ENCODE measurements around the gene LTB4R2.
A peak's percentile ranks its signal among the peaks of the same experiment; 100 is the strongest.
"Not testable (repeated sequence)": the region's sequence is repeated elsewhere in the genome, so short reads cannot be mapped to it uniquely, and the experiment has no call there.

The LTB4R2 gene

DNA sequence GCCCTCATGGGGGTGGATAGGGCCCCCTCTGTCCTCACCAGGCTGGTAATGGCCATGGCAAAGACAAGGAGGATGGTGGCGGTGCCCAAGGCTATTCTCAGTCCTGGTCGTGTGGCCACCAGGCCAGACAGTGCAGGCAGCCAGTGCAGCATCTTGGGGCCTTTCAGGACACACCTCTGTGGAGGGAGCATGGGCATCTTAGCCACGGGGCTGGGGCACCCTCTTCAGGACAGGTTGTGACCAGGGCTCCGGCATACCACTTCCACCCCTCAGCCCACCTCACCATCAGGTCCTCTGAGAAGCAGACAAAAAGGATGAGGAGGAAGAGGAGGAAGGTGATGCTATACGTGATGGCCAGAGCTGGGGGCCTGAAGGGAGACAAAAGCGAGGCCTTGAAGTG lies 14.1 kb downstream of the LTB4R2 start:
- peaks cover 45 to 72% (median 57%) of the 10 kb centered on the region in 10 experiments for H3K4me1 ChIP-seq
- H3K27ac ChIP-seq: no peak overlapping the region
- TF ChIP-seq Cebpa-rat (IDR thresholded peaks at IDR 0.05): no peak
- no peaks in the 10 kb centered on the region for H4K20me1 ChIP-seq
- H3K4me2 ChIP-seq: peak overlapping the region in 3 of 11 experiments; percentile 80 to 91 (median 84); a peak in 1 of 22 replicates
- H3K9ac ChIP-seq: no peak overlapping the region
- H3K4me3 ChIP-seq: no peak overlapping the region
- no peaks in the 10 kb centered on the region for H3K27me3 ChIP-seq
- no peaks in the 10 kb centered on the region for H3K36me3 ChIP-seq
- no peaks in the 10 kb centered on the region for H3K9me3 ChIP-seq (replicated peaks in 1 of 11)

- Histone ChIP-seq H4K20me1 (no peaks in the 10 kb centered on the region), H3K9ac (no peak overlapping the region), H3K4me1 (peaks cover 54 to 81% (median 67%) of the 10 kb centered on the region in 10 experiments), H3K4me3 (no peak overlapping the region), H3K4me2 (peak overlapping the region; percentile 69 to 94 (median 91); a peak in 19 of 22 replicates), H3K27ac (peak overlapping the region in 1 of 11 experiments; percentile 43; a peak in 1 of 22 replicates), H3K27me3 (no peaks in the 10 kb centered on the region), H3K9me3 (replicated peaks in 1 of 11) (no peaks in the 10 kb centered on the region), H3K36me3 (no peaks in the 10 kb centered on the region)
- no peak for TF ChIP-seq Cebpa-rat (IDR thresholded peaks at IDR 0.05)
Measured at GRCh38 chr14:24325041-24325530, 15.1 kb downstream of the LTB4R2 start.

DNA sequence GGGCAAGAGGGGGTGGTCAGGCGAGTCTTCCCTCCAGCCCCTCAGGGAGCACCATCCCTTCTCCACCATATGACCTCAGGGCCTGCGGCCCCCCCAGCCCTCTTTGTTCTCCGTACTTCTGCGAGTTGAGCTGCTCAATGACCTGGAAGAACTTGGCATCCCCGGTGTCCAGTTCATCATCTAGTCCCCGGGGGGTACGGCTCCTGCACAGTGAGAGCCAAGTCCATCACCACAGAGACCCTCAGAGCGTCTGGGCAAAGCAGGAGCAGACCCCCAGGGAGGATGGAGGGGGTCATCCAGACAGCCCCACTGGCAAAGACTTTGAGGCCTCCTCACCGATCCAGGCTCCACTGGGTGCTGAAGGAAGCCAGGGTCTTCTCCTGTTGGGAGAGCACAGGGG lies 16.0 kb downstream of the LTB4R2 start:
- Histone ChIP-seq H3K27me3 (peaks cover 0 to 2% (median 0%) of the 10 kb centered on the region in 11 experiments; a peak in 3 of 22 replicates), H3K4me2 (peak overlapping the region; percentile 69 to 94 (median 91)), H3K4me3 (no peak overlapping the region), H3K4me1 (peaks cover 54 to 89% (median 69%) of the 10 kb centered on the region in 10 experiments), H3K9me3 (replicated peaks in 1 of 11) (no peaks in the 10 kb centered on the region), H4K20me1 (no peaks in the 10 kb centered on the region), H3K36me3 (no peaks in the 10 kb centered on the region), H3K27ac (peak overlapping the region in 6 of 11 experiments; percentile 26 to 43 (median 32); a peak in 8 of 22 replicates), H3K9ac (peak overlapping the region in 1 of 11 experiments; percentile 21; a peak in 2 of 22 replicates)
- TF ChIP-seq Cebpa-rat (IDR thresholded peaks at IDR 0.05): no peak

DNA sequence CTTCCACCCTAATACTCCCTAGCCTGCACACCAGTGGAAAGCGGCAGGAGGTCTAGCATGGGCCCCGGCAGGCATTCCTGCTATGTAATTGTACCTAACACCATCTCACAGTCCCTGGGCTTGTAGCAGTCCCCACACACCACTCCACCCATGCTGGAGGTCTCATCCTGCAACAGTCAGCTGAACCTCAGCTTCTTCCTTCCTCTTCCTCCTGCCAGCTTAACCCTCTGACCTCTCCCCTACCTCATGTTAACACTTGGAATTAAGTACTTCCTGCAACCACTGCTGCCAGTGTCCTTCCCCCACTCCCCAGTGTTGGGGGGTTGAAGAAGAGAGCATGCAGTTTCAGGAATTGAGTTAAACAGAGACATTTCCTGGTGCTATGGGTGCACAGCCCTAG lies 17.4 kb downstream of the LTB4R2 start:
- no peak for TF ChIP-seq Cebpa-rat (IDR thresholded peaks at IDR 0.05)
- Histone ChIP-seq H3K27me3 (peaks cover 1 to 15% (median 7%) of the 10 kb centered on the region in 11 experiments), H3K9ac (peak overlapping the region in 9 of 11 experiments; percentile 2 to 60 (median 27); a peak in 13 of 22 replicates), H3K36me3 (no peaks in the 10 kb centered on the region), H3K4me1 (peaks cover 66 to 94% (median 80%) of the 10 kb centered on the region in 10 experiments), H3K9me3 (replicated peaks in 1 of 11) (no peaks in the 10 kb centered on the region), H3K27ac (peak overlapping the region in 10 of 11 experiments; percentile 15 to 74 (median 58); a peak in 19 of 22 replicates), H4K20me1 (peaks cover 0 to under 1% (median 0%) of the 10 kb centered on the region in 11 experiments; a peak in 2 of 22 replicates), H3K4me3 (peak overlapping the region in 5 of 10 experiments; percentile 3 to 38 (median 24); a peak in 5 of 20 replicates), H3K4me2 (peak overlapping the region; percentile 69 to 94 (median 91))

DNA sequence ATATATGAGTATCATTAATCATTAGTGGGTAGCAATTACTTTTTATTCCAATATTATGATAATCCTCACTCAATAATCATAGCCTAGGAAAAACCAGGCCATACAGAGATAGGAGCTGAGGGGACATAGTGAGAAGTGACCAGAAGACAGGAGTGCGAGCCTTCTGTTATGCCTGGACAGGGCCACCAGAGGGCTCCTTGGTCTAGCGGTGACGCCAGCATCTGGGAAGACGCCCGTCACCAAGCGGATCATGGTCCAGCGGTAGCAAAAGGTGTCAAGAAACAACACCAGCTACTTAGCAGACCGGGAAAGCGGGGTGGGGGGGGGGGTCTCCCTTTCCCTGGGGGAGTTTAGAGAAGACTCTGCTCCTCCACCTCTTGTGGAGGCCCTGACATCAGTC lies 18.0 kb downstream of the LTB4R2 start:
- H3K4me1 ChIP-seq: peaks cover 67 to 94% (median 80%) of the 10 kb centered on the region in 10 experiments
- not testable (repeated sequence) for H3K9me3 ChIP-seq (replicated peaks in 1 of 11); H3K4me3 ChIP-seq; H3K36me3 ChIP-seq; H4K20me1 ChIP-seq
- H3K27me3 ChIP-seq: peaks cover 7 to 21% (median 13%) of the 10 kb centered on the region in 11 experiments
- peak overlapping the region in 3 of 11 experiments; percentile 27 to 60 (median 27); a peak in 3 of 22 replicates for H3K9ac ChIP-seq
- peak overlapping the region; percentile 69 to 94 (median 91); a peak in 21 of 22 replicates for H3K4me2 ChIP-seq
- peak overlapping the region in 9 of 11 experiments; percentile 38 to 74 (median 58); a peak in 15 of 22 replicates for H3K27ac ChIP-seq

- peak overlapping the region in 1 of 10 experiments; percentile 23; a peak in 1 of 20 replicates for H3K4me3 ChIP-seq
- peaks cover 20 to 34% (median 26%) of the 10 kb centered on the region in 11 experiments for H3K27me3 ChIP-seq
- H3K27ac ChIP-seq: peak overlapping the region in 8 of 11 experiments; percentile 20 to 60 (median 32); a peak in 11 of 22 replicates
- no peaks in the 10 kb centered on the region for H3K9me3 ChIP-seq (replicated peaks in 1 of 11)
- peak overlapping the region; percentile 53 to 94 (median 80) for H3K4me2 ChIP-seq
- H3K36me3 ChIP-seq: no peaks in the 10 kb centered on the region
- TF ChIP-seq Cebpa-rat (IDR thresholded peaks at IDR 0.05): no peak
- peak overlapping the region in 8 of 11 experiments; percentile 10 to 46 (median 30); a peak in 7 of 22 replicates for H3K9ac ChIP-seq
- H4K20me1 ChIP-seq: peaks cover 0 to 14% (median 5%) of the 10 kb centered on the region in 11 experiments; a peak in 9 of 22 replicates
- peaks cover 75 to 94% (median 88%) of the 10 kb centered on the region in 10 experiments for H3K4me1 ChIP-seq
Measured at GRCh38 chr14:24329073-24329663, 19.2 kb downstream of the LTB4R2 start.

- Histone ChIP-seq H3K9me3 (replicated peaks in 1 of 11) (no peaks in the 10 kb centered on the region), H3K27me3 (peaks cover 25 to 39% (median 32%) of the 10 kb centered on the region in 11 experiments), H3K4me3 (no peak overlapping the region), H3K36me3 (no peaks in the 10 kb centered on the region), H3K9ac (peak overlapping the region in 3 of 11 experiments; percentile 15 to 46 (median 38); a peak in 2 of 22 replicates), H3K27ac (peak overlapping the region in 6 of 11 experiments; percentile 20 to 60 (median 40); a peak in 8 of 22 replicates), H4K20me1 (peaks cover 0 to 20% (median 10%) of the 10 kb centered on the region in 11 experiments; a peak in 10 of 22 replicates), H3K4me1 (peaks cover 80 to 97% (median 89%) of the 10 kb centered on the region in 10 experiments), H3K4me2 (peak overlapping the region; percentile 53 to 94 (median 80); a peak in 21 of 22 replicates)
- TF ChIP-seq Cebpa-rat (IDR thresholded peaks at IDR 0.05): no peak
Measured at GRCh38 chr14:24329736-24330135, 19.8 kb downstream of the LTB4R2 start.

GRCh38 chr14:24330973-24331674 lies 21.2 kb downstream of the LTB4R2 start:
- peak overlapping the region in 10 of 11 experiments; percentile 75 to 96 (median 92); a peak in 19 of 22 replicates for H3K4me2 ChIP-seq
- no peak overlapping the region for H3K4me3 ChIP-seq
- no peak for TF ChIP-seq Cebpa-rat (IDR thresholded peaks at IDR 0.05)
- no peaks in the 10 kb centered on the region for H3K9me3 ChIP-seq (replicated peaks in 1 of 11)
- peaks cover 39 to 53% (median 45%) of the 10 kb centered on the region in 11 experiments for H3K27me3 ChIP-seq
- peaks cover 83 to 97% (median 89%) of the 10 kb centered on the region in 10 experiments for H3K4me1 ChIP-seq
- H3K36me3 ChIP-seq: no peaks in the 10 kb centered on the region
- no peak overlapping the region for H3K9ac ChIP-seq
- H4K20me1 ChIP-seq: peaks cover 0 to 31% (median 11%) of the 10 kb centered on the region in 11 experiments; a peak in 10 of 22 replicates
- no peak overlapping the region for H3K27ac ChIP-seq

All from BLaER1 treated with 17β-estradiol and CSF1 and Interleukin-3, amounts not matched to agents 10 nM and 100 nM (cell line).